ENCODE results near the gene MEP1B.
"Not testable (repeated sequence)": the region's sequence is repeated elsewhere in the genome, so short reads cannot be mapped to it uniquely, and the experiment has no call there.

The MEP1B gene

DNA sequence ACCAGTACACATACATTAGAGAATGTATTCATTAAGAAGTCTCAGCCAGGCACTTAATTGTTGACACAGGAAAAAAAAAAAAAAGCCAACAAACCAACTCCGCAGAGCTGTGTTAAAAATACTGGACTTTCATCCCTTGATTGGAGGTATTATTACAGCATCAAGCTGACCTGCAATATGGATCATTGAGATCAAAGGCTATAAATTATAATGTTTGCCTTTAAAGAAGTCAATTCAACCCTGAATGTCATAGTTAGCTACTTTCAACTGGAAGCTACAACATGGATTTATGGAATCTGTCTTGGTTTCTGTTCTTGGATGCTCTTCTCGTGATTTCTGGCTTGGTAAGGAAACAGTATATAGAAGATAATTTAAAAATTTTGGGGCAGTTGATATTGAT, at the start of gene MEP1B:
Gene MEP1B, plus strand, starts transcription at position 250 of the 400 bp plus-strand sequence. Its CDS starts 32 bp downstream, at position 282.
- DNase-seq: no peak

GRCh38 chr18:32148185-32148870, 41.5 kb upstream of the MEP1B start:
- peak; percentile 68 for DNase-seq

DNA sequence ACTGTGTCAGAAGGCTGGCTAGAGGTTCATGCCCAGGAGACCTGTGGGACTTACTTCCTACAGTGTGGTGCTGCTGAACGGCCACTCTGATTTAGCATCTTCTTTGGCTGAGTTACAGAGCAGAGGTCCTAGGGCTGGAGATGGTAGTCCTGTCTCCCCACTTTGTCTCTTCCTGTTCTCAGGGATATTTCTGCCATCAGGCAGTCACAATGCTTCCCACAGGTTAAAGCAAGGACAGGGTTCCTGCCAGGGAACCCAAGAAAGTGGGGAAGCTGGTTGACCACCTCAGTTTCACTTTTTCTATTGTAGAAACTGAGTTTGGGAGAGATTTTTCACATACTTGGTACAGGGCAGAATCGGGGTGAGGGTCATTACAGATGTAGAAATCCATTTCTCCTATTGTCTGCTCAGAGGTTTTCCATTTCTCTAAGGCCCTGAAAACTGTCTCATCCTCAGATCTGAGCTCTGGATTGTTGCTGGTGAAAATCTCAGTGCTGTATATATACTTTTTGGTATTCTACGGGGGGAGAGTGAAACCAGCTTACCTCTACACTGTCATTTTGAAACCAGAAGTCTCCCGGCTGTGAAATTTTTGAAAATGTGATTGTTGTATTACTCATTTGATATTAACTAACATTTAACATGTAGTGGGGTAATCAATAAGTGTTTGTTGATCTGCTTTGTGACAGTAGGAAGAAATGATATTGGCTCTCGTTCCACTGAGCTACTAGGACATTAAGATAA, 37.0 kb upstream of the MEP1B start:
- no peak for DNase-seq

DNA sequence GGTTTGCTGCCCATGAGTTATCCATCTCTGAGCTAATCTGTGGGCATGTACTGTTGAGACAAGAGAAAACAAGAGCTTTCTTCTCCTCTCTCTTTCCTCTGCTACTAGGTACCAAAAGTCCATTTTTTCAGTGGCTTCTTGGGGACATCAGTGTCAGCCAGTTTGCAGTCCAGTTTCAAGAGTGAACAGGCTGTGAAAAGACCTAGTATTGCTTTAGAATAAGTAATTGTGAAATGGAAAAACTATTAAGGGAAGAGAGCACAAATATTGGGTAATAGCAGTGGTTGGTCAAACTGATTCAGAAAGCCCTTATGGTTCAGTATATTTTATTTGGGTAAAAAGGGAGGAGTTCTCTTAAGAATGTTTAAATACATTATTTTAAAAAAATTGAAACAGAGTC, 33.0 kb upstream of the MEP1B start:
- DNase-seq: no peak

DNA sequence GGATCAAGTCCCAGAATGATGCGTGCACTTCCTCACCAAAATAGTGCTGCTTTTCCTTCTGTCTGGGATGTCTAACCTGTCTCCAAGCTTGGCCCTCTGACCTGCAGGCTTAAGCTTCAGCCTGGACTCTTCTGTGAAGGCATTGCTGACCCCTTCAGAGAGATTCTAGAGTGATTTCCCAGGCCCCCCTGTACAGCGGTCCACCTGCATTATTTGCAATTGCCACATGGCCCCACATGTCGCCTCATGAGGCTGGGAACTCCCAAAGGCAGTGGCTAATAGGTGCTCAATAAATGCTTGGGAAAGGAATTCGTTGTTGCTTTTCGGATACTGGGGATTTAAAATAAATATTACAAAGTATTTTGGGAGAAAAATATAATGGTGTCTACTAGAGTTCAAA, 32.3 kb upstream of the MEP1B start:
- no peak for DNase-seq

GRCh38 chr18:32158108-32158624, 31.7 kb upstream of the MEP1B start:
- DNase-seq: peak; percentile 91

DNA sequence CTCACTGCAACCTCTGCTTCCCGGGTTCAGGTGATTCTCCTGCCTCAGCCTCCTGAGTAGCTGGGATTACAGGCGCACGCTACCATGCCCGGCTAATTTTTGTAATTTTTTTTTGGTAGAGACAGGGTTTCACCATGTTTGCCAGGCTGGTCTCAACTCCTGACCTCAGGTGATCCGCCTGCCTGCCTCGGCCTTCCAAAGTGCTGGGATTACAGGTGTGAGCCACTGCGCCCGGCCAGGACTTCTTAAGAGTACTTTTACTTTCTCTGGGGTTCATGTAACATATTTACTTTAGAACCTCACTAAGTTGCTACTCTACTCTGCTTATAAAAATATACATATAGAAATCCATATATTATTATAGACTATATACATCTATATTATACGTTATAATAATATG, 31.2 kb upstream of the MEP1B start:
- not testable (repeated sequence) for DNase-seq

GRCh38 chr18:32160547-32160946, 29.3 kb upstream of the MEP1B start:
- peak; percentile 23 for DNase-seq

DNA sequence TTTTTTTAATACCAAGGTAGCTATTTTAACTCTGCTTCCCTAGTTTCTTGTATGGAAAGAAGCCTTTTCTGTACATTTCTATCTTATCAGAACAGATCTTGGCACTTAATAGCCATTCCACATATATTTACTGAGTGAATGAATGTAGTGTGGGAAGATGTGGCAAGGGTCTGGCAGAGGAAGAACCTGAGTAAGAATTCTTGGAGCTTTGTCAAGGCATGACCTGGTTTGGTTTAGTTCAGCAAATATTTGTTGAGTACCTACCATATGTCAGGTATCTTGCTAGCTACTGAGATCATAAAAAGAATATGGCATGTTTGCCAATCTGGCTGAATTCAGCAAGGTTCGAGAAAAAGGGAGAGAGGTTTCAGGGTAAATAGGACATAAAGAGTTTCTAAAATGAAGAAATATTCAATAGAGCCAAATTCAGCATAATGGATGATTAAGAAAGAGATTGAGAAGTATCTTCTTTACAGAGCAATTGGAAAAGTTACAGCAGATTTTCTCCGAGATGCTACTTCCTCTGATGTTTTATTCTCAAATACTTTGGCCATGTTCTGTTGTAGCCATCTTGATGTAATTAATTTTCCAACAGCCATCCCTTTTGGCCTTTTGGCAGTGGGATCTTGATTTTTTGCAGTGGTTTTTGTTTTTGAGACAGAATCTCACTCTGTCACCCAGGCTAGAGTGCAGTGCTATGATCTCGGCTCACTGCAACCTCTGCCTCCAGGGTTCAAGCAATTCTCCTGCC, 21.7 kb upstream of the MEP1B start:
- peak; percentile 4 for DNase-seq

GRCh38 chr18:32173654-32174053, 16.2 kb upstream of the MEP1B start:
- DNase-seq: no peak

DNA sequence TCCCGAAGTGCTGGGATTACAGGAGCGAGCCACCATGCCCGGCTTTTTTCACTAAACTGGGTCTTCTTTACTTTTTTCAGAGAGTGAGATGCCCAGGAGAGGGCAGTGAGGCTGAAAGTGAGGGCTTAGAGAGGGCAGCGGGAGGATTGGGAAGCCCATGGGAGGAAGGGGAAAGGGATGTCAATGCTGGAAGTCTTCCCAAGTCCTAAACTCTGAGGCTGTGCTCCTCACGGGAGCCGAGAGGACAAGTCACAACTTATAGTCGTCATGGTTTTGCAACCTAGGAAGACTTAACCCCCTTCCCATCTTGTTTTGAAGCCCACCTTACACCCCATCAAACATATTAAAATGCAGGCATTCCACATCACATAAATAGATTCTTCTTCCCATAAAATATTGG, 15.1 kb upstream of the MEP1B start:
- DNase-seq: no peak

DNA sequence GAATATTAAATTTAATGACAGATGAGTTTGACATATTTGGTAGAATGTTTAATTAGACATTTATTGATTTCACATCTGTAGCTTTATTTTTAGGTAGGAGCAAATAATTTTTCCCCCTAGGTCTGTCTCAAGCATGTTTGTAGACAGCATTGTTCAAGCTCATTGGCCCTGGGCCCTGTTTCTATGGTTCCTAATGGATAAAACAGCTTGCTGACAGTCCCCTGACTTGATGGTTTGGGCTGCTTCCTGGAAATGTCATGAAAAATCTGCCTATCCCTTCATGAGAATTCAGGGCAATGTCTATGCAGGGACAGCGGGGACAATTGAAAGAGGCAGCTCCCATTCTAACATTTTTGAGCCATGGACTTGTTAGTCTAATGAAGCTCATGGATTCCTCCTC, 14.6 kb upstream of the MEP1B start:
- peak; percentile 4 for DNase-seq

GRCh38 chr18:32176745-32177144, 13.1 kb upstream of the MEP1B start:
- not testable (repeated sequence) for DNase-seq

DNA sequence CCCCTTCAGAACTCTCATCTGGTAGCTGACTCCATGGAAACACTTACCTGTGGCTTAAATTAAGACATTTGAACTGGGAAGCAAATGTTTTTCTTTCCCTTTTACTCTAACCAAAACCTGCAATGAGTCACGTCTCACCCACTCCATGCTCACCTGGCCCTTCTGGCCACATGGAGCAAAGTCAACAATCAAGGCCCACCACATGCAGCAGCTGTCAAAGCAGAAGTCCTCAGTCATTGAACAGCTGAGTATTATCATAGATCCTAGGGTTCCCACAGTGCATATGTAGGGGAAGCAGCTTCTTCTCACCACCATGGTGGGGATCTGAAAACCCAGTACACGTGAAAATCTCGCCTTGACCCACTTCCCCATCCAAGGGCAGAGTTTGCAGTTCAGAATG, 12.3 kb upstream of the MEP1B start:
- peak; percentile 95 for DNase-seq

DNA sequence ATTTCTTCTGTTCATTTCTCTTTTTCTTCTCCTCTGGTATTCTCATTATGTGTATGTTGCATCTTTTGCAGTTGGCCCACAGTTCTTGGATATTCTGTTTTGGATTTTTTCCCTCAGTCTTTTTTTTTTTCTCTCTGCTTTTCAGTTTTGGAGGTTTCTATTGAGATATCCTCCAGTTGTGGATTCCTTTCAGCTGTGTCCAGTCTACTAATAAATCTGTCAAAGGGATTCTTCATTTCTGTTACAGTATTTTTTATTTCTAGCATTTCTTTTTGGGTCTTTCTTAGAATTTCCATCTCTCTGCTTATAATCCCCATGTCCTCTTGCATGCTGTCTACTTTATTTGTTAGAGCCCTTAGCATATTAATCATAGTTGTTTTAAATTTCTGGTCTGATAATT, 6.3 kb upstream of the MEP1B start:
- DNase-seq: no peak

DNA sequence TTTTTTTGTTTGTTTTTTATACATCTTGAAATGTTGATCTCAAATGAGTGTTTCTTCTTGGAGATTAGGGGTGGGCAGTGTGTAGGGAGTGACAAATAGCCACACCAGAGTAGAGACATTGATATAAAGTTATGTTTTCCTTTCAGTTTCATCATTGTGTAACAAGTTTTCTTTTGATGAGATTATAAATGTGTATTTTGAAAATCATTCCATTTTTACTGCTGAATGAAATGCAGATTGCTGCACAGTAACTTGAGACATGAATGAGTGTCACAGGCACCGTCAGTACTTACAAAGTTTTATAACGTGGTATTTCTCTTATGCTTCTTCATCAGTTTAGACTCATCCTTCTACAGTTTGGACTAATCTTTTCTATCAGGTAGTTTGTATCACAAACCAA, 370 bp downstream of the MEP1B start:
- no peak for DNase-seq

- DNase-seq: no peak
Observed at GRCh38 chr18:32195881-32196815, 6.3 kb downstream of the MEP1B start.

DNA sequence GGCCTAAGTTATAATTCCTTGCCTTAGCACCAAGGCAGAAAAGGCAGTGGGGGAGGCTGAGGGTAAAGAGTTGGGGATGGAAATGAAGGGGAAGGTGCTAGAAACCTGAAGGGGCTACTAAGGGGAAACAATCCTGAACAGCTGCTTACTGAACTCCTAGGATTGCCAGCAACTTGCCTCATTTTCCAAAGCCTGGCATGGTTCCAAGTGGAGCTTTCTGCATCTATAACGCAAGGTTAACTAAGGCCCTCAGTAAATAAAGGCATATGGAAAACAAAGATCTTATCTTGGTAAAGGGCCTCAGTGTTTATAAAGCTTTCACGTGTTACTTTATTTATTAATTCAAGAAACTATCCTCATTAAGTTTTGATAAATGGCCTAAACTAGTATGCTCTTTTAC, 10.9 kb downstream of the MEP1B start:
- DNase-seq: peak; percentile 65

DNA sequence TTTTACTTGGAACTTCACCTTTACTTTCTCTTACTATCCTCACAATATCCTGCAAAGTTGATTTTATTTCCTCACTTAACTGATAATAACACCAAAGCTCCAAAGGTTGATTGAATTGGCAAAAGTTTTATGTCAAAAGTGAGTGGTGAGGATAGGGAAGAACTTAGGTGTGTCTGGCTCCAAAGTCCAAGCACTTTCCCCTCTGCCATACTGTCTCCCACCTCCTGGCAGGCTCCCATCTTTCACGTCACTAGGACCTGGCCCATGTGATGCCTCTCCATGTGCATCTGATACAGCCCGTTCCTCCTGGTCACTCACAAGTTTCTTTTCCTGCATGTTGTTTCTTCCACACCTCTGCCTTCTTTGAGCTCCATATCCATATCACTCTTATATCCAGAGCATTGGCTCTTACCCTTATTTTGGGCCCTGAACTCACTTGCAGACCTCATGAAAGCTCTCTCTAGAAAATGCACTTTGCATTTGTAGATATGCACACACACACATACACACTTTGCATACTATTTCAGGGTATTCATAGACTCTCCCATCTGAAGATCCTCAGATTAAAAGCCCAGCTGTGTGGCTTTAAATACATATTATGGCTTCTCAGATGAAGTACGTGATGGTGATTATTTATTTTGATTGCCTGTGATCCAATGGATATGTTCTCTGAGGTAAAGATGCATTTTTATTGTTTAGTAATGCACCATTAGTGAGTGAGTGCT, 12.3 kb downstream of the MEP1B start:
- DNase-seq: no peak

DNA sequence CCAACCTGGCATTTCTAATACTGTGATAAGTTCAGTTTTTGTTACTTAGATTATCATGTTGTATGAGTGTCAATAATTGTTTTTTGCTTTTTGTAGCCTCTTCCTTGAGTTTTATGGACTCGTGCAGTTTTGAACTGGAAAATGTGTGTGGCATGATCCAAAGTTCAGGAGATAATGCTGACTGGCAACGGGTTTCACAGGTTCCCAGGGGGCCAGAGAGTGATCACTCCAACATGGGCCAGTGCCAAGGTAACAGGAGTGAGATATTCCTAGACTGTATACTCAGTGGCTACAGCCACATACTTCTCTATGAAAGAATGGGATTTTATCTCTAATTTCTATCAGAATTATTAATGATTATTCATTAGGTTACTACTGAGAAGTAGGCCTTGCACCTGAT, 18.2 kb downstream of the MEP1B start:
- no peak for DNase-seq

- DNase-seq: no peak
Observed at GRCh38 chr18:32208577-32208976, 18.7 kb downstream of the MEP1B start.

Data from DMS53 (cell line).